ENCODE results near the gene MYOM3. TPM values are rescaled to one million over a fixed set of nuclear protein-coding genes. Genes with fewer than 3 reads are reported as not detected.
A peak's percentile ranks its signal among the peaks of the same experiment; 100 is the strongest.

MYOM3 gene
- total and polyA plus RNA-seq, 11 donors: 76.7 to 379 (median 288) TPM

DNA sequence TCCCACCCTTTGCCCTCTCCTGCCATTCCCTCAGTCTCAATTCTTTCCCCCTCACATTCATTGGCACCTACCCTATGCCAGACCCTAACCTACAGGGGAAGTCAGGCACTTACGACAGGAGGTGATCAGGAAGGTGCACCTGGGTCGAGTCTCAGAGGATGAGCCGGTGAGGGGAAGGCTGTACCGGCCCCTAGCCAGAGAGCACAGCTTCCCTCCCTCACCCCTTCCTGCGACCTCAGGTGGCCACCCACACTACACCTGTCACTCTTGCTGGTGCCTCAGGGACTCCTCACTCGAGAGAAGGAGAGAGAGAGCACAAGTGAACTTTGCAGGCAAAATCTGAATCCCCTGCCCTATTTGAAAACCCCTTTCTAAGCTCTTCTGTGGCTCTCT lies 1.7 kb upstream of the MYOM3 start:
- Histone ChIP-seq H3K4me3 (no peak overlapping the region), H3K27ac (no peak overlapping the region), H3K27me3 (peaks cover 0 to 12% (median 0%) of the 10 kb centered on the region in 9 donors), H3K9me3 (no peaks in the 10 kb centered on the region), H3K36me3 (peaks cover 0 to 1% (median 0%) of the 10 kb centered on the region in 9 donors), H3K4me1 (peaks cover 0 to 34% (median 5%) of the 10 kb centered on the region in 12 donors)
- WGBS, 4 donors: 62 to 77% (median 71%) methylated on average over 6 of the region's 6 CpGs
- intact Hi-C loops (cut with DNase I): loop anchor here in 7 of 10 donors (2.0 to 5.0 kb wide), 3 partner anchors 41 to 156 kb away; partner anchors contain the start of gene PNRC2 (in 2 of the 7)
- ATAC-seq (no peak), DNase-seq (peak in 1 of 5 donors; percentile 14)
- TF ChIP-seq, protein P1, sequence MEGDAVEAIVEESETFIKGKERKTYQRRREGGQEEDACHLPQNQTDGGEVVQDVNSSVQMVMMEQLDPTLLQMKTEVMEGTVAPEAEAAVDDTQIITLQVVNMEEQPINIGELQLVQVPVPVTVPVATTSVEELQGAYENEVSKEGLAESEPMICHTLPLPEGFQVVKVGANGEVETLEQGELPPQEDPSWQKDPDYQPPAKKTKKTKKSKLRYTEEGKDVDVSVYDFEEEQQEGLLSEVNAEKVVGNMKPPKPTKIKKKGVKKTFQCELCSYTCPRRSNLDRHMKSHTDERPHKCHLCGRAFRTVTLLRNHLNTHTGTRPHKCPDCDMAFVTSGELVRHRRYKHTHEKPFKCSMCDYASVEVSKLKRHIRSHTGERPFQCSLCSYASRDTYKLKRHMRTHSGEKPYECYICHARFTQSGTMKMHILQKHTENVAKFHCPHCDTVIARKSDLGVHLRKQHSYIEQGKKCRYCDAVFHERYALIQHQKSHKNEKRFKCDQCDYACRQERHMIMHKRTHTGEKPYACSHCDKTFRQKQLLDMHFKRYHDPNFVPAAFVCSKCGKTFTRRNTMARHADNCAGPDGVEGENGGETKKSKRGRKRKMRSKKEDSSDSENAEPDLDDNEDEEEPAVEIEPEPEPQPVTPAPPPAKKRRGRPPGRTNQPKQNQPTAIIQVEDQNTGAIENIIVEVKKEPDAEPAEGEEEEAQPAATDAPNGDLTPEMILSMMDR (IDR thresholded peaks at IDR 0.05): no peak
- TF ChIP-seq POLR2A (IDR thresholded peaks at IDR 0.05): no peak

DNA sequence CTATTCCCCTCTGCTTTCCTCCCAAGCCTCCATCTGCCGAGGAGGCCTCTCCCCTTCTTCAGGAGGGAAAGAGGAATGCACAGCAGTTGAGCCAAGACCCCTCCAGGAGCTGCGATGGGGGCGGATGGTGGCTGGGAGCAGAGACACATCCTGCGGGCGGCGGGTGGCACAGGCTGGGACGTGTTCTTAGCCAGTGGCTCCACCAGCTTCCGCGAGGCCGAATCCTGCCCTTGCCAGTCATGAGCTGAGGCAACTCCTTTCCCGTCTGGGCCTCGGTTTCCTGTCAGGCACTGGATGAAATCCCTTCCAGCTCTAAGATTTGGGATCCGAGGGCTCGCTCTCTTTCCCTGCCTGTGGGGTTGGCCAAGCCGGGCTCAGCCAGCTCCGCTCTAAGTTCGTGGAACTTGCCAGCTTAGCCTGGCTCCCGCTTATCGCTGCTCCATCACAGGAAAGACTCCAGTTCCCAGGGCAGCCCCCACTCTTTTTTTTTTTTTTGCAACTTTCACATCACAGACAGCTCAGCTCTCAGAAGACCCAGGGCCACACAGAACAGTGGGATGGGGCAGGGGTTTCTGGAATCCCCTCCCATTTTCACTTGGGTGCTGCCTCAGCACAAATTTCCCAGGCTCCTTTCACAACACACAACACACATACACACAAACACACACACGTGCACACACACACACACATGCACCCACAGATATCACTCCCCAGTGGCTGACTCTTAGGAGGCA lies 506 bp downstream of the MYOM3 start:
- TF ChIP-seq, protein P1 (IDR thresholded peaks at IDR 0.05): no peak
- no peak for TF ChIP-seq POLR2A (IDR thresholded peaks at IDR 0.05)
- H3K9me3 ChIP-seq: no peaks in the 10 kb centered on the region
- 24 to 38% (median 26%) methylated on average over 12 to 20 of the region's 20 CpGs for WGBS, 4 donors
- peak; percentile 5 to 21 (median 7) for ATAC-seq
- peaks cover 0 to 20% (median under 1%) of the 10 kb centered on the region in 9 donors for H3K36me3 ChIP-seq
- intact Hi-C loops (cut with DNase I): loop anchor here in 5 of 10 donors (2.0 to 5.0 kb wide), 4 partner anchors 39 to 154 kb away; partner anchors contain the start of gene PNRC2 (in 2 of the 5)
- peaks cover 0 to 45% (median 8%) of the 10 kb centered on the region in 12 donors for H3K4me1 ChIP-seq
- H3K27ac ChIP-seq: peak overlapping the region; percentile 76 to 100 (median 95)
- H3K27me3 ChIP-seq: peaks cover 0 to 7% (median 0%) of the 10 kb centered on the region in 9 donors
- peak in 3 of 5 donors; percentile 54 to 59 (median 56) for DNase-seq
- peak overlapping the region; percentile 29 to 62 (median 53) for H3K4me3 ChIP-seq

DNA sequence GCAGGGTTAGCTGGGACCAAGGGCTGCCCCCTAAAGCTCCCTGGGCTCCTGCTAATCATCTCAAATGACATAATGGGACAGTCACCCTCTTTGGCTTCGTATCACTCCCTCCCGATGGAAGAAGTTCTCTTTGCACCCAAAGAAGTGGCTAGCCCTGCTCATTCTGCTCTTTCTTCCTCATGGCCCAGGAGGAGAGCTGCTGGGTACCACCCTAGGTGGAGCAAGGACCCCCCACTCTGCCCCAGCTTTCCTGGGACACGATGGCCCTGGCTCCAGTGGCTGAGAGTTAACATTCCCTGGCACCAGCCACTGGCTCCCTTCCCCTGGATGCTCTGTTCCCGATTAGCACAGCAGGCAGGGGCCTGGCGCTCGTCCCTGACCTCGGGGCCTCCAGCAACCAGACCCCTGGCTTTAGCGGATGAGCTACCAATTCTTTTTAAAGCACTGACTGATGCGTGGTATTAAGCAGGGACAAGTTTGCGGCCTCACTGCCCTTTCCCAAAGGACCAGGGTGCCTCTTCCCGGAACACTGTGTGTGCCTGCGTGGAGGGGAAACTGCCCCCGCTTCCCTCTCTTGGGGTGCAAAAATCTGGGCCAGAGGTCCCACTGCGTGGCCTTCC lies 1.2 kb downstream of the MYOM3 start:
- peaks cover 0 to 45% (median 8%) of the 10 kb centered on the region in 12 donors for H3K4me1 ChIP-seq
- intact Hi-C loops (cut with DNase I): loop anchor here in 5 of 10 donors (2.0 to 5.0 kb wide), 4 partner anchors 38 to 153 kb away; partner anchors contain the start of gene PNRC2 (in 2 of the 5)
- DNase-seq (peak; percentile 54 to 92 (median 84)), ATAC-seq (peak; percentile 65 to 81 (median 70))
- peak overlapping the region; percentile 29 to 62 (median 53) for H3K4me3 ChIP-seq
- H3K27ac ChIP-seq: peak overlapping the region; percentile 76 to 100 (median 95)
- TF ChIP-seq, protein P1 (IDR thresholded peaks at IDR 0.05): no peak
- peak in 1 of 2 donors; percentile 37 for TF ChIP-seq POLR2A (IDR thresholded peaks at IDR 0.05)
- 36 to 43% (median 39%) methylated on average over 8 to 14 of the region's 14 CpGs for whole genome bisulfite sequencing, 4 donors
- peaks cover 0 to 7% (median 0%) of the 10 kb centered on the region in 9 donors for H3K27me3 ChIP-seq
- H3K36me3 ChIP-seq: peaks cover 0 to 27% (median 8%) of the 10 kb centered on the region in 9 donors
- no peaks in the 10 kb centered on the region for H3K9me3 ChIP-seq

All from heart left ventricle (tissue), 16 donors.